MG63 (cell line): ENCODE measurements around the gene EPHA6. TPM values are rescaled to one million over a fixed set of nuclear protein-coding genes. Genes with fewer than 3 reads are reported as not detected.
"Not testable (repeated sequence)": the region's sequence is repeated elsewhere in the genome, so short reads cannot be mapped to it uniquely, and the experiment has no call there.

Experiments used
- DNase-seq: peaks from one replicate; pipeline ENCODE4 v3.0.0-alpha.2; 2020
- H3K27me3 ChIP-seq: fragments of 250-450 bp; sonication (Bioruptor Pico); 2 replicates; pipeline ENCODE4 v1.5.1; 2020; ENCODE audit warnings: mild to moderate bottlenecking, moderate library complexity
- H3K36me3 ChIP-seq: fragments of 250-450 bp; sonication (Bioruptor Pico); 2 replicates; pipeline ENCODE4 v1.5.1; 2020; ENCODE audit warnings: mild to moderate bottlenecking, moderate library complexity
- H3K4me3 ChIP-seq: fragments of 250-450 bp; sonication (Bioruptor Pico); 2 replicates; pipeline ENCODE4 v1.5.1; 2020; ENCODE audit warnings: mild to moderate bottlenecking, moderate library complexity
- H3K9me3 ChIP-seq: fragments of 250-450 bp; sonication (Bioruptor Pico); 2 replicates; pipeline ENCODE4 v1.5.1; 2020; ENCODE audit warnings: mild to moderate bottlenecking, moderate library complexity
- total RNA-seq: library from RNA; depleted of rRNA; stranded (reverse); fragments of >200 nt; shearing (Covaris generic); gene quantifications from 2 replicates; pipeline ENCODE4 v1.2.3, GENCODE V29; 2014; ENCODE audit warnings: low replicate concordance

EPHA6 gene
- total RNA-seq, 1 experiment from 2014 or later = 0.30 TPM

GRCh38 chr3:96977671-96978070 is 163.3 kb downstream of the EPHA6 start:
- Histone ChIP-seq H3K9me3 (no peaks in the 10 kb centered on the region), H3K36me3 (no peaks in the 10 kb centered on the region), H3K27me3 (no peaks in the 10 kb centered on the region), H3K4me3 (no peak overlapping the region)
- no peak for DNase-seq

GRCh38 chr3:96983716-96984115 is 169.3 kb downstream of the EPHA6 start:
- H3K9me3 ChIP-seq, H3K36me3 ChIP-seq, H3K27me3 ChIP-seq, DNase-seq, H3K4me3 ChIP-seq: not testable (repeated sequence)

- Histone ChIP-seq H3K4me3 (no peak overlapping the region), H3K27me3 (no peaks in the 10 kb centered on the region), H3K36me3 (no peaks in the 10 kb centered on the region), H3K9me3 (no peaks in the 10 kb centered on the region)
- DNase-seq = no peak
Observed at GRCh38 chr3:96986241-96986640, 171.8 kb downstream of the EPHA6 start.

GRCh38 chr3:96991231-96991630 is 176.8 kb downstream of the EPHA6 start:
- H3K9me3 ChIP-seq = no peaks in the 10 kb centered on the region
- no peak for DNase-seq
- H3K4me3 ChIP-seq = no peak overlapping the region
- no peaks in the 10 kb centered on the region for H3K27me3 ChIP-seq
- no peaks in the 10 kb centered on the region for H3K36me3 ChIP-seq

GRCh38 chr3:96991800-96992365 is 177.5 kb downstream of the EPHA6 start:
- Histone ChIP-seq H3K27me3 (no peaks in the 10 kb centered on the region), H3K4me3 (no peak overlapping the region), H3K9me3 (no peaks in the 10 kb centered on the region), H3K36me3 (no peaks in the 10 kb centered on the region)
- no peak for DNase-seq

GRCh38 chr3:96994988-96995387 is 180.6 kb downstream of the EPHA6 start:
- no peak overlapping the region for H3K4me3 ChIP-seq
- no peaks in the 10 kb centered on the region for H3K36me3 ChIP-seq
- no peaks in the 10 kb centered on the region for H3K27me3 ChIP-seq
- no peak for DNase-seq
- no peaks in the 10 kb centered on the region for H3K9me3 ChIP-seq

- Histone ChIP-seq H3K27me3 (no peaks in the 10 kb centered on the region), H3K36me3 (no peaks in the 10 kb centered on the region)
- no peak for DNase-seq
Observed at GRCh38 chr3:96996009-96996408, 181.6 kb downstream of the EPHA6 start.

GRCh38 chr3:97001611-97002010 is 187.2 kb downstream of the EPHA6 start:
- no peak for DNase-seq
- Histone ChIP-seq H3K36me3 (no peaks in the 10 kb centered on the region), H3K27me3 (no peaks in the 10 kb centered on the region), H3K4me3 (no peak overlapping the region), H3K9me3 (no peaks in the 10 kb centered on the region)

More at GRCh38 chr3:96996009-96996408, 181.6 kb downstream of the EPHA6 start:
- no peak overlapping the region for H3K4me3 ChIP-seq
- no peaks in the 10 kb centered on the region for H3K9me3 ChIP-seq

- DNase-seq = no peak
- Histone ChIP-seq H3K27me3 (no peaks in the 10 kb centered on the region), H3K9me3 (no peaks in the 10 kb centered on the region; the same call in 1 of the 2 replicates), H3K36me3 (no peaks in the 10 kb centered on the region), H3K4me3 (no peak overlapping the region)
Observed at GRCh38 chr3:97009427-97010019, 195.1 kb downstream of the EPHA6 start.

- no peak overlapping the region for H3K4me3 ChIP-seq
- no peaks in the 10 kb centered on the region for H3K36me3 ChIP-seq
- no peaks in the 10 kb centered on the region; the same call in 1 of the 2 replicates for H3K9me3 ChIP-seq
- DNase-seq = no peak
- H3K27me3 ChIP-seq = no peaks in the 10 kb centered on the region
Observed at GRCh38 chr3:97010881-97011657, 196.7 kb downstream of the EPHA6 start.

- Histone ChIP-seq H3K36me3 (no peaks in the 10 kb centered on the region), H3K4me3 (no peak overlapping the region), H3K27me3 (no peaks in the 10 kb centered on the region), H3K9me3 (no peaks in the 10 kb centered on the region)
- DNase-seq = no peak
Observed at GRCh38 chr3:97021778-97022177, 207.4 kb downstream of the EPHA6 start.

- H3K4me3 ChIP-seq, H3K36me3 ChIP-seq, H3K9me3 ChIP-seq, H3K27me3 ChIP-seq, DNase-seq: not testable (repeated sequence)
Observed at GRCh38 chr3:97025612-97026011, 211.2 kb downstream of the EPHA6 start.

GRCh38 chr3:97029972-97030371 is 215.6 kb downstream of the EPHA6 start:
- Histone ChIP-seq H3K9me3 (no peaks in the 10 kb centered on the region), H3K36me3 (no peaks in the 10 kb centered on the region), H3K27me3 (no peaks in the 10 kb centered on the region), H3K4me3 (no peak overlapping the region)
- DNase-seq = no peak

- H3K4me3 ChIP-seq = no peak overlapping the region
- no peaks in the 10 kb centered on the region for H3K36me3 ChIP-seq
- H3K9me3 ChIP-seq = no peaks in the 10 kb centered on the region
- DNase-seq = no peak
- no peaks in the 10 kb centered on the region for H3K27me3 ChIP-seq
Observed at GRCh38 chr3:97037294-97037943, 223.0 kb downstream of the EPHA6 start.

GRCh38 chr3:97043411-97043810 is 229.0 kb downstream of the EPHA6 start:
- no peaks in the 10 kb centered on the region for H3K36me3 ChIP-seq
- no peaks in the 10 kb centered on the region for H3K27me3 ChIP-seq
- no peak overlapping the region for H3K4me3 ChIP-seq
- H3K9me3 ChIP-seq = no peaks in the 10 kb centered on the region
- DNase-seq = no peak

GRCh38 chr3:97057365-97057764 is 243.0 kb downstream of the EPHA6 start:
- no peaks in the 10 kb centered on the region for H3K36me3 ChIP-seq
- no peak overlapping the region for H3K4me3 ChIP-seq
- H3K9me3 ChIP-seq = no peaks in the 10 kb centered on the region
- DNase-seq = no peak
- H3K27me3 ChIP-seq = no peaks in the 10 kb centered on the region

- no peaks in the 10 kb centered on the region for H3K9me3 ChIP-seq
- no peaks in the 10 kb centered on the region for H3K27me3 ChIP-seq
- H3K4me3 ChIP-seq = no peak overlapping the region
- H3K36me3 ChIP-seq = no peaks in the 10 kb centered on the region
- no peak for DNase-seq
Observed at GRCh38 chr3:97059168-97059567, 244.8 kb downstream of the EPHA6 start.
